MM.1S (cell line): ENCODE data around the gene PUS1.

Experiments
- DNase-seq: peaks from one replicate; pipeline ENCODE4 v3.0.0-alpha.2; 2015
- H2AFZ ChIP-seq: fragments of 300-600 bp; sonication (generic); 2 replicates; pipeline ENCODE4 v1.6.0; 2016; ENCODE audit warnings: antibody characterized with exemption, low read length
- H3F3A ChIP-seq: fragments of 300-600 bp; sonication (generic); 2 replicates; pipeline ENCODE4 v1.6.1; 2016; ENCODE audit warnings: mild to moderate bottlenecking, antibody characterized with exemption, low read length, moderate library complexity, mixed read lengths; ENCODE audit not compliant: insufficient read depth
- H3K27ac ChIP-seq: fragments of 300-600 bp; sonication (generic); 2 replicates; pipeline ENCODE4 v1.5.1; 2016; ENCODE audit warnings: mild to moderate bottlenecking, low read length
- H3K27me3 ChIP-seq: fragments of 300-600 bp; sonication (generic); replicated peaks from 2 replicates; pipeline ENCODE4 v1.6.0; 2016; ENCODE audit warnings: low read length; ENCODE audit not compliant: insufficient read depth
- H3K36me3 ChIP-seq: fragments of 300-600 bp; sonication (generic); replicated peaks from 2 replicates; pipeline ENCODE4 v1.6.1; 2016; ENCODE audit warnings: mild to moderate bottlenecking, low read length, mixed read lengths; ENCODE audit not compliant: insufficient read depth
- H3K4me1 ChIP-seq: fragments of 300-600 bp; sonication (generic); 2 replicates; pipeline ENCODE4 v1.6.1; 2016; ENCODE audit warnings: low read length, mixed read lengths
- H3K4me2 ChIP-seq: fragments of 300-600 bp; sonication (generic); 2 replicates; pipeline ENCODE4 v1.6.0; 2016; ENCODE audit warnings: low read depth, low read length
- H3K4me3 ChIP-seq: fragments of 300-600 bp; sonication (generic); 2 replicates; pipeline ENCODE4 v1.5.1; 2016; ENCODE audit warnings: low read length, mixed read lengths
- H3K79me2 ChIP-seq: fragments of 300-600 bp; sonication (generic); 2 replicates; pipeline ENCODE4 v1.6.1; 2016; ENCODE audit warnings: mixed run types, low read length, mixed read lengths
- H3K9ac ChIP-seq: fragments of 300-600 bp; sonication (generic); 2 replicates; pipeline ENCODE4 v1.6.1; 2016; ENCODE audit warnings: low read length, mixed read lengths
- H3K9me2 ChIP-seq: fragments of 300-600 bp; sonication (generic); replicated peaks from 2 replicates; pipeline ENCODE4 v1.6.1; 2016; ENCODE audit warnings: mild to moderate bottlenecking, low read length, mixed read lengths; ENCODE audit not compliant: insufficient read depth
- H3K9me3 ChIP-seq: fragments of 300-600 bp; sonication (generic); replicated peaks from 2 replicates; pipeline ENCODE4 v1.6.1; 2016; ENCODE audit warnings: mild to moderate bottlenecking, low read length, mixed read lengths; ENCODE audit not compliant: insufficient read depth
- H4K20me1 ChIP-seq: fragments of 300-600 bp; sonication (generic); 2 replicates; pipeline ENCODE4 v1.6.1; 2016; ENCODE audit warnings: mild to moderate bottlenecking, low read length, moderate library complexity, mixed read lengths; ENCODE audit not compliant: insufficient read depth
- CTCF ChIP-seq: fragments of 300-600 bp; sonication (generic); IDR thresholded peaks from 2 replicates; pipeline ENCODE4 v1.5.1; 2016; ENCODE audit warnings: antibody characterized with exemption, low read length, mixed read lengths
- EZH2 ChIP-seq: fragments of 300-600 bp; sonication (generic); optimal IDR thresholded peaks from 2 replicates; pipeline ENCODE3; 2017; ENCODE audit warnings: low read depth, mild to moderate bottlenecking, antibody characterized with exemption, low read length, mixed read lengths
- EZH2phosphoT487 ChIP-seq: fragments of 300-600 bp; sonication (generic); IDR thresholded peaks from 2 replicates; pipeline ENCODE4 v1.6.1; 2018; ENCODE audit warnings: antibody characterized with exemption, low read length

The PUS1 gene

GRCh38 chr12:131991816-131992430, 62.8 kb downstream of the PUS1 start:
- Histone ChIP-seq H2AFZ (no peak overlapping the region), H4K20me1 (no peaks in the 10 kb centered on the region), H3K79me2 (no peaks in the 10 kb centered on the region), H3K9me3 (no peaks in the 10 kb centered on the region), H3F3A (no peaks in the 10 kb centered on the region), H3K27ac (no peak overlapping the region), H3K9me2 (no peaks in the 10 kb centered on the region), H3K9ac (no peak overlapping the region), H3K4me1 (no peaks in the 10 kb centered on the region), H3K4me2 (no peak overlapping the region), H3K36me3 (no peaks in the 10 kb centered on the region), H3K27me3 (no peaks in the 10 kb centered on the region), H3K4me3 (no peak overlapping the region)
- TF ChIP-seq EZH2phosphoT487 (no peak), EZH2 (no peak), CTCF (no peak)
- DNase-seq = no peak

GRCh38 chr12:131994589-131994988, 65.5 kb downstream of the PUS1 start:
- Histone ChIP-seq H3K79me2 (no peaks in the 10 kb centered on the region), H3K27me3 (no peaks in the 10 kb centered on the region), H4K20me1 (no peaks in the 10 kb centered on the region), H3K4me3 (no peak overlapping the region), H3K9me3 (no peaks in the 10 kb centered on the region), H3K9me2 (no peaks in the 10 kb centered on the region), H3K4me2 (no peak overlapping the region), H3K27ac (no peak overlapping the region), H3K9ac (no peak overlapping the region), H3F3A (no peaks in the 10 kb centered on the region), H2AFZ (no peak overlapping the region), H3K36me3 (no peaks in the 10 kb centered on the region), H3K4me1 (no peaks in the 10 kb centered on the region)
- TF ChIP-seq CTCF (no peak), EZH2phosphoT487 (no peak), EZH2 (no peak)
- no peak for DNase-seq
